Mesenchymal stem cell (in vitro differentiated cells and primary cell): ENCODE data around the gene PYM1.

ENCODE experiments used
- DNase-seq: peaks from one replicate; pipeline ENCODE4 v3.0.0-alpha.2; 2013
- H2AFZ ChIP-seq: one replicate; pipeline ENCODE4 v1.6.1; 2013; ENCODE audit warnings: low read depth, mild to moderate bottlenecking, control low read depth, inconsistent platforms, low read length, moderate library complexity
- H2AK5ac ChIP-seq: 2 replicates; pipeline ENCODE4 v1.6.1; 2013; ENCODE audit warnings: low read length, moderate library complexity, mild to moderate bottlenecking, inconsistent platforms; ENCODE audit not compliant: severe bottlenecking
- H2BK120ac ChIP-seq: one replicate; pipeline ENCODE4 v1.6.1; 2013; ENCODE audit warnings: low read depth, mild to moderate bottlenecking, inconsistent platforms, low read length, moderate library complexity
- H2BK12ac ChIP-seq, 2 experiments: one replicate each; pipeline ENCODE4 v1.6.1; 2013; ENCODE audit warnings: inconsistent platforms in 2 of 2, low read length in 2 of 2, mild to moderate bottlenecking in 2 of 2, moderate library complexity in 2 of 2, control low read depth in 1 of 2
- H2BK15ac ChIP-seq: one replicate; pipeline ENCODE4 v1.6.1; 2013; ENCODE audit warnings: mild to moderate bottlenecking, low read depth, inconsistent platforms; ENCODE audit not compliant: poor library complexity, severe bottlenecking
- H2BK5ac ChIP-seq: 2 replicates; pipeline ENCODE4 v1.6.1; 2013; ENCODE audit warnings: low read depth, mild to moderate bottlenecking, low read length, control low read depth, inconsistent platforms; ENCODE audit not compliant: poor library complexity, severe bottlenecking
- H3K14ac ChIP-seq, 2 experiments: one replicate each; pipeline ENCODE4 v1.6.1; 2013; ENCODE audit warnings: inconsistent platforms in 2 of 2, low read length in 2 of 2, control low read depth in 1 of 2, mild to moderate bottlenecking in 1 of 2, moderate library complexity in 1 of 2
- H3K18ac ChIP-seq, 2 experiments: one replicate each; pipeline ENCODE4 v1.6.1; 2013; ENCODE audit warnings: inconsistent platforms in 2 of 2, low read length in 2 of 2, control low read depth in 1 of 2, low read depth in 1 of 2, mild to moderate bottlenecking in 1 of 2
- H3K23ac ChIP-seq, 2 experiments: one replicate each; pipeline ENCODE4 v1.6.1; 2013; ENCODE audit warnings: inconsistent platforms in 2 of 2, low read length in 2 of 2, mild to moderate bottlenecking in 2 of 2, moderate library complexity in 2 of 2, control low read depth in 1 of 2
- H3K27ac ChIP-seq: 2 replicates; pipeline ENCODE4 v1.5.1; 2013; ENCODE audit warnings: mild to moderate bottlenecking, moderate library complexity, low read length, control low read depth, inconsistent platforms; ENCODE audit not compliant: poor library complexity, severe bottlenecking
- H3K27me3 ChIP-seq, 2 experiments: 2 replicates each; pipeline versions ENCODE4 v1.6.1 to v1.7.0; 2013; ENCODE audit warnings: low read length in 2 of 2, mild to moderate bottlenecking in 2 of 2, moderate library complexity in 2 of 2, control low read depth in 1 of 2, inconsistent platforms in 1 of 2; ENCODE audit not compliant: control insufficient read depth in 1 of 2, insufficient read depth in 1 of 2
- H3K36me3 ChIP-seq, 2 experiments: 2 replicates each; pipeline versions ENCODE4 v1.6.1 to v1.7.0; 2013; ENCODE audit warnings: low read length in 2 of 2, control low read depth in 1 of 2, inconsistent platforms in 1 of 2, low read depth in 1 of 2, mild to moderate bottlenecking in 1 of 2; ENCODE audit not compliant: insufficient read depth in 2 of 2, control insufficient read depth in 1 of 2
- H3K4ac ChIP-seq, 2 experiments: one replicate each; pipeline ENCODE4 v1.6.1; 2013; ENCODE audit warnings: inconsistent platforms in 2 of 2, low read length in 2 of 2, mild to moderate bottlenecking in 2 of 2, moderate library complexity in 2 of 2, control low read depth in 1 of 2, low read depth in 1 of 2
- H3K4me1 ChIP-seq: 2 replicates; pipeline ENCODE4 v1.6.1; 2013; ENCODE audit warnings: low read depth, low read length, control low read depth; ENCODE audit not compliant: control insufficient read depth, insufficient read depth
- H3K4me2 ChIP-seq: 2 replicates; pipeline ENCODE4 v1.6.1; 2013; ENCODE audit warnings: low read length, mild to moderate bottlenecking, inconsistent platforms; ENCODE audit not compliant: poor library complexity, severe bottlenecking
- H3K4me3 ChIP-seq, 2 experiments: 2 replicates each; pipeline versions ENCODE4 v1.5.1 to v1.7.0; 2013; ENCODE audit warnings: low read length in 2 of 2, mild to moderate bottlenecking in 2 of 2, control low read depth in 1 of 2, low read depth in 1 of 2; ENCODE audit not compliant: insufficient read depth in 1 of 2
- H3K79me1 ChIP-seq: replicated peaks from 2 replicates; pipeline ENCODE4 v1.6.1; 2013; ENCODE audit warnings: mild to moderate bottlenecking, control low read depth, low read length, inconsistent platforms; ENCODE audit not compliant: poor library complexity, severe bottlenecking
- H3K9ac ChIP-seq: 2 replicates; pipeline ENCODE4 v1.7.0; 2013; ENCODE audit warnings: mild to moderate bottlenecking, low read length, moderate library complexity
- H3K9me3 ChIP-seq: 2 replicates; pipeline ENCODE4 v1.7.0; 2013; ENCODE audit warnings: mild to moderate bottlenecking, low read length; ENCODE audit not compliant: control insufficient read depth
- H4K8ac ChIP-seq: one replicate; pipeline ENCODE4 v1.6.1; 2013; ENCODE audit warnings: inconsistent platforms, mild to moderate bottlenecking, low read length, moderate library complexity
- H4K91ac ChIP-seq: one replicate; pipeline ENCODE4 v1.6.1; 2013; ENCODE audit warnings: mild to moderate bottlenecking, low read length, inconsistent platforms
- WGBS: methylation state at CpG from one replicate; pipeline ENCODE4 v1.1.7; 2013; ENCODE audit warnings: mixed read lengths; 5-methylcytosine and 5-hydroxymethylcytosine counted together

The PYM1 gene

DNA sequence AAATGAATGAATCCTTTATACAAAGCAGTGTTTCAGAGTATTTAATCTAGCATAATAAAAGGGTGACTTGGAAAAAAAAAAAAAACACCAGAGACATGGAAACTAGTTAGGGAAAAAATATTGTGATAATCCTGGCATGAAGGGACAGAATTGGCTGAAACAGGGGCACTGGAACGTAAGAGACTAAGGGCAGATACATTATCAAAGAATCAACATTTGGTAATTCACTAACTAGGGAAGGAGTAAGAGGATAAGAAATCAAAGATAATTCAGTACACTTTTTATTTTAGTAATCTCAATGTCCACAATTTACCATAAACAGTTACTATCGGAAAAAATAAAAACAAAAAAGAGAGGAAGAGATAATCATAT, 18.2 kb downstream of the PYM1 start:
- H3K23ac ChIP-seq = no peak overlapping the region
- peaks cover 0 to 17% of the 10 kb centered on the region in 2 experiments for H3K36me3 ChIP-seq
- no CpG with 5 or more reads among the region's 2 CpGs for WGBS
- peaks cover 15% of the 10 kb centered on the region for H3K79me1 ChIP-seq
- H3K14ac ChIP-seq = no peak overlapping the region
- DNase-seq = no peak
- H3K4me3 ChIP-seq = no peak overlapping the region
- H2BK120ac ChIP-seq = no peak overlapping the region
- no peak overlapping the region for H2AFZ ChIP-seq
- no peak overlapping the region for H3K4me2 ChIP-seq
- no peak overlapping the region for H2AK5ac ChIP-seq
- H2BK12ac ChIP-seq = no peak overlapping the region
- H3K9me3 ChIP-seq = no peaks in the 10 kb centered on the region
- no peaks in the 10 kb centered on the region for H3K27me3 ChIP-seq
- no peak overlapping the region for H3K4ac ChIP-seq
- H3K4me1 ChIP-seq = no peaks in the 10 kb centered on the region
- peak overlapping the region; percentile 37 for H3K9ac ChIP-seq
- H2BK5ac ChIP-seq = no peak overlapping the region
- no peak overlapping the region for H4K8ac ChIP-seq
- H3K18ac ChIP-seq = no peak overlapping the region
- H2BK15ac ChIP-seq = no peak overlapping the region
- H3K27ac ChIP-seq = no peak overlapping the region
- no peak overlapping the region for H4K91ac ChIP-seq

DNA sequence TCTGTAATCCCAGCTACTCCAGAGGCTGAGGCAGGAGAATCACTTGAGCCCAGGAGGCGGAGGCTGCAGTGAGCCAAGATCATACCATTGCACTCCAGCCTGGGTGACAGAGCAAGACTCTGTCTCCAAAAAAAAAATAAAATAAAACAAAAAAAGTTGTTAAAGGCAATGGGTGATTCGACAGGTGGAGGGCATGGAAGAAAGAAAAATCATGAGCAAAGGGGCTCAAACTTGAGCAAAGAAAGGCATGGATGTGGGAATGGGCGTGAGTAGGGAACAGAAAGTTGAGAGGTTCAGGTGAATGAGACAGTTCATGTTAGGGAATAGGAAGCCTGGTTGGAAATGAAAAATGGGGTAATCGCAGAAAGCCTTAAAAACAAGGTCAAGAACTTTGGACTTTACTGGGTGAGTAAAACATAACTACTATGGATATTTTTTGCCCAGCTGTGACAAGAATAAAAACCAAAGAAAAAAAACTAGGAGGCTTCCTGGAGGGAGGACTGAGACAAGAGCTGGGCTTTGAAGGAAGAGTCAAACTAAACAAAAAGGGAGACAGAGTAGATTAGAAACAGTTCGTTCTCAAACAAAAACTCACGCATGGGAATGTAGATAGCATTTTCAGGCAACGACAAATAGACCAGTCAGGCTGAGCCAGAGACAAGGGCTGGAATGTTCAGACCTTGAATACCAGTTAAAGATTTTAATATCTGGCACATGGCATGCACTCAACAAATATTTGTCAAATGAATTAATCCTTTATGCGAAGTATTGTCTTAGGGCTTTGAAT, 18.8 kb downstream of the PYM1 start:
- H3K14ac ChIP-seq = no peak overlapping the region

DNA sequence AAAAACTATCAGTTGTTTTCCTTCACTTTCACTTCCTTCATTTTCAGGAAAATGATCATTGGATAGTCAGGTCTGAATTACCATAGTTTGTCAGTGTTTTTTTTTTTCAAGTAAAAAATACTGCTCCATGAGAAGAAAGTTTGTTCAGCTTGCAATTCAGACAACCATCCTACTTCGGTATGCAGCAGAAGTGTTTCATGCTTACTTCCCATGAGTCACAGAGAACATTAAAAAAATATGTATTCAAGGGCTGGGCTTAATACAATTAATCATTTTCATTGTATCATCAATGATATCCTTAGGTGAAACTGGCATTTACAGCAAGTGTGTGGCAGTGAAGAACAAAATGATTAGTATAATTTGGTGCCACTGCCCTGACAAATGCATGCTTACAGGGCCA, 21.6 kb downstream of the PYM1 start:
- Histone ChIP-seq H3K27ac (no peak overlapping the region), H3K79me1 (peaks cover 22% of the 10 kb centered on the region), H3K23ac (no peak overlapping the region), H3K4me2 (no peak overlapping the region), H3K4ac (no peak overlapping the region), H2BK15ac (no peak overlapping the region), H2BK120ac (no peak overlapping the region), H2BK5ac (no peak overlapping the region), H3K14ac (no peak overlapping the region), H2AFZ (no peak overlapping the region), H2BK12ac (no peak overlapping the region), H2AK5ac (no peak overlapping the region), H3K36me3 (peaks cover 19 to 25% of the 10 kb centered on the region in 2 experiments), H3K4me1 (no peaks in the 10 kb centered on the region), H3K27me3 (no peaks in the 10 kb centered on the region), H3K9ac (no peak overlapping the region), H4K91ac (no peak overlapping the region), H3K9me3 (no peaks in the 10 kb centered on the region), H4K8ac (no peak overlapping the region), H3K4me3 (no peak overlapping the region), H3K18ac (no peak overlapping the region)
- no CpG with 5 or more reads among the region's 1 CpG for WGBS
- no peak for DNase-seq

More for the DNA sequence above, 18.8 kb downstream of the PYM1 start:
- Histone ChIP-seq H2AFZ (no peak overlapping the region), H2BK120ac (no peak overlapping the region), H2AK5ac (no peak overlapping the region), H4K8ac (no peak overlapping the region), H3K4ac (no peak overlapping the region), H3K9ac (peak overlapping the region; percentile 37), H3K4me2 (no peak overlapping the region), H3K79me1 (peaks cover 13% of the 10 kb centered on the region), H3K23ac (no peak overlapping the region), H3K4me3 (no peak overlapping the region), H3K18ac (no peak overlapping the region), H3K4me1 (no peaks in the 10 kb centered on the region), H3K27me3 (no peaks in the 10 kb centered on the region), H3K36me3 (peaks cover 0 to 12% of the 10 kb centered on the region in 2 experiments), H2BK5ac (no peak overlapping the region), H2BK12ac (no peak overlapping the region), H3K9me3 (no peaks in the 10 kb centered on the region), H4K91ac (no peak overlapping the region), H3K27ac (no peak overlapping the region), H2BK15ac (no peak overlapping the region)
- WGBS = 84% methylated on average over 7 of the region's 8 CpGs
- peak; percentile 28 for DNase-seq

DNA sequence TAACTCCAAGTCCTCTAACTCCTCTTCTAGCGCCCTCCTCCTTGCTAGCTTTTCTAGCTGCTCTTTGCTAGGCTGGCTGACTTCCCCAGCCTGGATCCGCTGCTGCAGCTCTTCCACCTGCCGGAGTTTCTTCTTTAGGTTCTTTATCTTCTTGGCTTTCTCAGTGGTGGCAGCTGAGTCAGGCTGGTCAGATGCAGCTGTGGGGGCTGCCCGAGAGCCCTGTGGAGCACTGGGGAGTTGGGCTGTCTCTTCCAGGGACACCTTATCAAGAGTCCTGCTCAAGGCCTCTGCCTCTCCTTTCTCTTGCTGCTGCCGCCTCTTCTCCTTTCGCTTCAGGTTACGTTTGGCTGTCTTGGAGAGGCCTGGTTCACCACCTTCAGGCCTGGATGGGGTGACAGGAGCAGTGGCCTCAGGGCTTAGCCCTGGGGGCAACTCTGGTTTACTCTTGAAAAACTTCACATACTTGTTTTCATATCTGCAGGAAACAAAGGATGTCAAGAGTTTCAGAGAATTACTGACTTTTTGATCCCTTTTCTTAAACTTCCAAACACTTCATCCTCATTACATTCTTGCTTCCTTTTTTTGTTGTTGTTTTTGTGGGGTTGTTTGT, 25.7 kb downstream of the PYM1 start:
- H4K8ac ChIP-seq = no peak overlapping the region
- H3K27ac ChIP-seq = no peak overlapping the region
- no peak overlapping the region for H3K4me3 ChIP-seq
- H3K18ac ChIP-seq = no peak overlapping the region
- no peak overlapping the region for H2BK15ac ChIP-seq
- H3K9me3 ChIP-seq = no peaks in the 10 kb centered on the region
- H3K4ac ChIP-seq = no peak overlapping the region
- H2BK120ac ChIP-seq = no peak overlapping the region
- no peak for DNase-seq
- H3K27me3 ChIP-seq = no peaks in the 10 kb centered on the region
- H3K4me2 ChIP-seq = no peak overlapping the region
- no peaks in the 10 kb centered on the region for H3K4me1 ChIP-seq
- no peak overlapping the region for H2AK5ac ChIP-seq
- no peak overlapping the region for H2AFZ ChIP-seq
- no peak overlapping the region for H2BK12ac ChIP-seq
- H3K9ac ChIP-seq = no peak overlapping the region
- H2BK5ac ChIP-seq = no peak overlapping the region
- H4K91ac ChIP-seq = no peak overlapping the region
- peaks cover 19% of the 10 kb centered on the region for H3K79me1 ChIP-seq
- no peak overlapping the region for H3K23ac ChIP-seq
- peaks cover 24 to 32% of the 10 kb centered on the region in 2 experiments for H3K36me3 ChIP-seq
- no peak overlapping the region for H3K14ac ChIP-seq
- 96% methylated on average over 7 of the region's 7 CpGs for WGBS
